Globus pallidus (tissue), 1 donor: Measurements from ENCODE around the gene SV2B.

Source experiments
- DNase-seq: peaks from one replicate; pipeline ENCODE4 v3.0.0-alpha.2; 2015; ENCODE audit warnings: low spot score

Gene SV2B

GRCh38 chr15:91268510-91268909 is 168.5 kb downstream of the SV2B start:
- DNase-seq = no peak

GRCh38 chr15:91270747-91271146 is 170.7 kb downstream of the SV2B start:
- DNase-seq = no peak

GRCh38 chr15:91271565-91272153 is 171.6 kb downstream of the SV2B start:
- peak; percentile 76 for DNase-seq

- DNase-seq = no peak
Measured at GRCh38 chr15:91275844-91276243, 175.8 kb downstream of the SV2B start.

- DNase-seq = no peak
Measured at GRCh38 chr15:91278951-91279350, 178.9 kb downstream of the SV2B start.

GRCh38 chr15:91279486-91279885 is 179.4 kb downstream of the SV2B start:
- DNase-seq = no peak

GRCh38 chr15:91281947-91282346 is 181.9 kb downstream of the SV2B start:
- DNase-seq = no peak

- no peak for DNase-seq
Measured at GRCh38 chr15:91282486-91282885, 182.4 kb downstream of the SV2B start.

- no peak for DNase-seq
Measured at GRCh38 chr15:91283155-91283554, 183.1 kb downstream of the SV2B start.

GRCh38 chr15:91284758-91285466 is 184.9 kb downstream of the SV2B start:
- DNase-seq = no peak

- no peak for DNase-seq
Measured at GRCh38 chr15:91289324-91289723, 189.3 kb downstream of the SV2B start.

GRCh38 chr15:91290553-91290952 is 190.5 kb downstream of the SV2B start:
- DNase-seq = no peak

GRCh38 chr15:91291673-91292072 is 191.6 kb downstream of the SV2B start:
- peak; percentile 15 for DNase-seq

GRCh38 chr15:91294344-91294743 is 194.3 kb downstream of the SV2B start:
- DNase-seq = no peak

- no peak for DNase-seq
Measured at GRCh38 chr15:91294795-91295194, 194.7 kb downstream of the SV2B start.

GRCh38 chr15:91298101-91298500 is 198.0 kb downstream of the SV2B start:
- no peak for DNase-seq

- DNase-seq = peak; percentile 75
Measured at GRCh38 chr15:91302588-91303439, 202.8 kb downstream of the SV2B start.

- no peak for DNase-seq
Measured at GRCh38 chr15:91304210-91304609, 204.2 kb downstream of the SV2B start.

- no peak for DNase-seq
Measured at GRCh38 chr15:91304786-91305185, 204.7 kb downstream of the SV2B start.

- DNase-seq = no peak
Measured at GRCh38 chr15:91306144-91306543, 206.1 kb downstream of the SV2B start.

GRCh38 chr15:91307601-91308000 is 207.5 kb downstream of the SV2B start:
- DNase-seq = no peak

GRCh38 chr15:91308199-91308598 is 208.1 kb downstream of the SV2B start:
- no peak for DNase-seq

GRCh38 chr15:91308855-91309254 is 208.8 kb downstream of the SV2B start:
- DNase-seq = no peak
